IMR-90 (cell line): ENCODE data around the gene HMGCL. TPM values are rescaled to one million over a fixed set of nuclear protein-coding genes. Genes with fewer than 3 reads are reported as not detected.

Experiments used
- ATAC-seq: fragments of 200-7000 bp; cut with Tn5 transposase; 2 replicates; pipeline ENCODE4 v1.9.1; 2020; ENCODE audit warnings: low read depth, mild to moderate bottlenecking, moderate library complexity
- BruUV-seq: library from RNA; stranded (reverse); fragments of 400-500 nt; replicated peaks from 2 replicates; lab custom pipeline; 2021; lab: Mats Ljungman, UMichigan
- CTCF ChIA-PET: fragments of 300-600 bp; formaldehyde crosslinking; extraction: SDS; loops from one replicate; lab custom pipeline; 2021; ENCODE audit warnings: antibody characterized with exemption; lab: Yijun Ruan, JAX
- POLR2A ChIA-PET: fragments of 300-600 bp; sonication (Branson Sonifier 250); formaldehyde crosslinking; loops from one replicate; lab custom pipeline; 2022; ENCODE audit warnings: antibody characterized with exemption; ENCODE audit not compliant: unreplicated experiment; lab: Charles Lee
- DNase-seq: peaks from one replicate; pipeline ENCODE4 v3.0.0; 2013
- H2AFZ ChIP-seq: replicated peaks from 2 replicates; pipeline ENCODE3; 2013; ENCODE audit warnings: low read length, mild to moderate bottlenecking; ENCODE audit not compliant: poor library complexity
- H2AK5ac ChIP-seq: 2 replicates; pipeline ENCODE4 v1.6.1; 2013; ENCODE audit warnings: low read depth, low read length, inconsistent platforms
- H2AK9ac ChIP-seq: replicated peaks from 2 replicates; pipeline ENCODE3; 2013; ENCODE audit warnings: mild to moderate bottlenecking, low read depth, low read length, moderate library complexity; ENCODE audit not compliant: poor library complexity
- H2BK120ac ChIP-seq: 2 replicates; pipeline ENCODE4 v1.6.1; 2013; ENCODE audit warnings: low read depth, low read length, inconsistent platforms
- H2BK15ac ChIP-seq: 3 replicates; pipeline ENCODE4 v1.6.1; 2013; ENCODE audit warnings: low read depth, low read length, inconsistent platforms
- H2BK20ac ChIP-seq: 2 replicates; pipeline ENCODE4 v1.6.1; 2013; ENCODE audit warnings: low read depth, mild to moderate bottlenecking, inconsistent platforms, low read length, moderate library complexity
- H2BK5ac ChIP-seq: 2 replicates; pipeline ENCODE4 v1.6.1; 2013; ENCODE audit warnings: mild to moderate bottlenecking, low read depth, low read length, inconsistent platforms; ENCODE audit not compliant: poor library complexity, severe bottlenecking
- H3K14ac ChIP-seq: replicated peaks from 2 replicates; pipeline ENCODE4 v1.6.1; 2013; ENCODE audit warnings: low read depth, low read length, inconsistent platforms
- H3K18ac ChIP-seq: 2 replicates; pipeline ENCODE4 v1.6.1; 2013; ENCODE audit warnings: low read depth, low read length, control low read depth
- H3K23ac ChIP-seq: 2 replicates; pipeline ENCODE4 v1.6.1; 2013; ENCODE audit warnings: low read depth, low read length, inconsistent platforms
- H3K27ac ChIP-seq: 2 replicates; pipeline ENCODE4 v1.5.1; 2013; ENCODE audit warnings: mild to moderate bottlenecking, control low read depth, low read length; ENCODE audit not compliant: insufficient read depth
- H3K27me3 ChIP-seq: 2 replicates; pipeline ENCODE4 v1.6.1; 2013; ENCODE audit warnings: low read length; ENCODE audit not compliant: control insufficient read depth, insufficient read depth
- H3K36me3 ChIP-seq: 2 replicates; pipeline ENCODE4 v1.6.1; 2013; ENCODE audit warnings: low read length, mixed read lengths; ENCODE audit not compliant: control insufficient read depth, insufficient read depth
- H3K4ac ChIP-seq: 2 replicates; pipeline ENCODE4 v1.6.1; 2013; ENCODE audit warnings: low read depth, low read length, inconsistent platforms
- H3K4me1 ChIP-seq: 2 replicates; pipeline ENCODE4 v1.6.1; 2013; ENCODE audit warnings: low read length, mixed read lengths; ENCODE audit not compliant: control insufficient read depth, insufficient read depth
- H3K4me2 ChIP-seq: 2 replicates; pipeline ENCODE4 v1.6.1; 2013; ENCODE audit warnings: low read depth, mild to moderate bottlenecking, control low read depth, low read length, moderate library complexity
- H3K4me3 ChIP-seq: 2 replicates; pipeline ENCODE4 v1.5.1; 2013; ENCODE audit warnings: low read depth, mild to moderate bottlenecking, control low read depth, low read length, moderate library complexity; ENCODE audit not compliant: insufficient read depth
- H3K56ac ChIP-seq: 2 replicates; pipeline ENCODE4 v1.6.1; 2013; ENCODE audit warnings: low read length, inconsistent platforms; ENCODE audit not compliant: insufficient read depth; ENCODE audit errors: extremely low read depth
- H3K79me1 ChIP-seq, 2 experiments: 2 replicates each; pipeline ENCODE4 v1.6.1; 2013; ENCODE audit warnings: low read length in 2 of 2, inconsistent platforms in 1 of 2, low read depth in 1 of 2
- H3K9ac ChIP-seq: 2 replicates; pipeline ENCODE4 v1.6.1; 2013; ENCODE audit warnings: low read depth, low read length, control low read depth
- H3K9me1 ChIP-seq: 2 replicates; pipeline ENCODE4 v1.6.1; 2013; ENCODE audit warnings: low read length, inconsistent platforms; ENCODE audit not compliant: insufficient read depth
- H3K9me3 ChIP-seq: 2 replicates; pipeline ENCODE4 v1.6.1; 2013; ENCODE audit warnings: low read length; ENCODE audit not compliant: control insufficient read depth, insufficient read depth
- H4K20me1 ChIP-seq: 2 replicates; pipeline ENCODE4 v1.6.1; 2013; ENCODE audit warnings: low read length, inconsistent platforms; ENCODE audit not compliant: insufficient read depth
- H4K5ac ChIP-seq: 2 replicates; pipeline ENCODE4 v1.6.1; 2013; ENCODE audit warnings: mild to moderate bottlenecking, low read depth, low read length, control low read depth
- H4K8ac ChIP-seq, 2 experiments: 2 replicates each; pipeline ENCODE4 v1.6.1; 2013; ENCODE audit warnings: low read depth in 2 of 2, low read length in 2 of 2, control low read depth in 1 of 2, inconsistent platforms in 1 of 2
- H4K91ac ChIP-seq: 2 replicates; pipeline ENCODE4 v1.6.1; 2013; ENCODE audit warnings: low read depth, low read length, inconsistent platforms; ENCODE audit not compliant: insufficient read depth
- BHLHE40 ChIP-seq: fragments of 150-350 bp; IDR thresholded peaks from 2 replicates; pipeline ENCODE4 v1.6.1; 2016; ENCODE audit warnings: mild to moderate bottlenecking, low read depth, low read length
- CEBPB ChIP-seq: IDR thresholded peaks from 2 replicates; pipeline ENCODE4 v1.6.1; 2012; ENCODE audit warnings: low read depth, low read length, improper control_type of control experiment
- CHD1 ChIP-seq: IDR thresholded peaks from 2 replicates; pipeline ENCODE4 v1.6.1; 2012; ENCODE audit warnings: low read depth, low read length, improper control_type of control experiment
- FOS ChIP-seq: fragments of 150-350 bp; IDR thresholded peaks from 2 replicates; pipeline ENCODE4 v1.6.1; 2016; ENCODE audit warnings: low read depth, low read length
- MAFK ChIP-seq: IDR thresholded peaks from 2 replicates; pipeline ENCODE4 v1.6.1; 2012; ENCODE audit warnings: low read depth, low read length, improper control_type of control experiment
- MAZ ChIP-seq: IDR thresholded peaks from 2 replicates; pipeline ENCODE4 v1.6.1; 2012; ENCODE audit warnings: low read depth, mild to moderate bottlenecking, low read length, improper control_type of control experiment, moderate library complexity, borderline replicate concordance
- NFE2L2 ChIP-seq: fragments of 150-350 bp; IDR thresholded peaks from 2 replicates; pipeline ENCODE4 v1.6.1; 2016; ENCODE audit warnings: low read depth, mild to moderate bottlenecking, low read length
- RAD21 ChIP-seq: IDR thresholded peaks from 2 replicates; pipeline ENCODE4 v1.6.1; 2012; ENCODE audit warnings: low read length, improper control_type of control experiment
- USF2 ChIP-seq: fragments of 150-350 bp; IDR thresholded peaks from 2 replicates; pipeline ENCODE4 v1.6.1; 2017; ENCODE audit warnings: mild to moderate bottlenecking, antibody characterized with exemption, low read length, low read depth
- WGBS, 2 experiments: methylation state at CpG; one replicate each; pipeline versions ENCODE4 v1.1.5 to v1.1.7; 2013; ENCODE audit warnings: missing lambda C conversion rate in 2 of 2; ENCODE audit not compliant: insufficient read length in 1 of 2; ENCODE audit errors: extremely low coverage in 2 of 2; 5-methylcytosine and 5-hydroxymethylcytosine counted together
- dilution Hi-C: fragments of 300-500 bp; cut with HindIII; formaldehyde crosslinking; loops from one replicate; pipeline ENCODE4 v1.14.3; 2018; ENCODE audit warnings: low sequenced_read_pairs; ENCODE audit not compliant: unreplicated experiment
- in situ Hi-C: fragments of 300-500 bp; cut with MboI; formaldehyde crosslinking; loops from 3 replicates; pipeline ENCODE4 v1.14.3; 2019; ENCODE audit warnings: low sequenced_read_pairs, inconsistent platforms, mixed read lengths
- intact Hi-C: fragments of 100-400 bp; cut with micrococcal nuclease; formaldehyde crosslinking; loops from 2 replicates; pipeline ENCODE4 v1.10.0; 2022
- polyA plus RNA-seq, 3 experiments: library from polyadenylated mRNA; depleted of rRNA; stranded (reverse); fragments of >200 nt; gene quantifications; 2 replicates each; pipeline ENCODE4 v1.2.3, GENCODE V29; 2012; ENCODE audit warnings: low replicate concordance in 1 of 3
- total RNA-seq: library from RNA; depleted of rRNA; stranded (reverse); fragments of >200 nt; gene quantifications from 2 replicates; pipeline ENCODE4 v1.2.3, GENCODE V29; 2012
- TF ChIP-seq, protein P1 (sequence below): fragments of 150-350 bp; IDR thresholded peaks from 2 replicates; pipeline ENCODE4 v1.6.1; 2016; ENCODE audit warnings: low read depth, mild to moderate bottlenecking, low read length, moderate library complexity, borderline replicate concordance

The HMGCL gene
- total and polyA plus RNA-seq, 2 of the 4 experiments (the other 2 are of a cell fraction): 30.6 to 33.5 TPM

- Histone ChIP-seq H4K8ac (no peak overlapping the region), H3K4me3 (no peak overlapping the region), H2BK15ac (no peak overlapping the region), H3K56ac (no peak overlapping the region), H3K9me1 (peaks cover 9% of the 10 kb centered on the region; the same call in 1 of the 2 replicates), H3K79me1 (peaks cover 33 to 51% of the 10 kb centered on the region in 2 experiments), H4K5ac (no peak overlapping the region), H3K27ac (no peak overlapping the region), H4K20me1 (peaks cover 15% of the 10 kb centered on the region; the same call in 1 of the 2 replicates), H3K4me2 (peak overlapping the region; percentile 100), H3K9me3 (no peaks in the 10 kb centered on the region), H2AFZ (no peak overlapping the region), H4K91ac (no peak overlapping the region), H3K23ac (no peak overlapping the region; the same call in 1 of the 2 replicates), H3K9ac (no peak overlapping the region), H2BK120ac (0 out of 2 replicates have a peak overlapping the region, but pooled peaks have one; percentile 5), H3K4ac (no peak overlapping the region; the same call in 1 of the 2 replicates), H3K14ac (0 out of 2 replicates have a peak overlapping the region, but pooled peaks have one; percentile 43), H2BK5ac (peak overlapping the region; percentile 12), H3K4me1 (peaks cover 7% of the 10 kb centered on the region; the same call in 1 of the 2 replicates), H3K27me3 (no peaks in the 10 kb centered on the region), H2AK5ac (no peak overlapping the region), H3K36me3 (peaks cover 2% of the 10 kb centered on the region), H2AK9ac (no peak overlapping the region), H3K18ac (no peak overlapping the region), H2BK20ac (peak overlapping the region; percentile 58; the same call in 1 of the 2 replicates)
- ChIA-PET CTCF (no interaction called here), POLR2A (interaction anchor here (1.0 kb wide), 1 partner anchor 19 kb away, joined by 3 read pairs; no protein-coding TSS in a partner anchor)
- dilution Hi-C loops: no loop called here
- no CpG with 5 or more reads among the region's 3 CpGs for WGBS, 2 experiments
- no TSS peak for BruUV-seq
- DNase-seq: peak; percentile 65
- TF ChIP-seq, protein P1, sequence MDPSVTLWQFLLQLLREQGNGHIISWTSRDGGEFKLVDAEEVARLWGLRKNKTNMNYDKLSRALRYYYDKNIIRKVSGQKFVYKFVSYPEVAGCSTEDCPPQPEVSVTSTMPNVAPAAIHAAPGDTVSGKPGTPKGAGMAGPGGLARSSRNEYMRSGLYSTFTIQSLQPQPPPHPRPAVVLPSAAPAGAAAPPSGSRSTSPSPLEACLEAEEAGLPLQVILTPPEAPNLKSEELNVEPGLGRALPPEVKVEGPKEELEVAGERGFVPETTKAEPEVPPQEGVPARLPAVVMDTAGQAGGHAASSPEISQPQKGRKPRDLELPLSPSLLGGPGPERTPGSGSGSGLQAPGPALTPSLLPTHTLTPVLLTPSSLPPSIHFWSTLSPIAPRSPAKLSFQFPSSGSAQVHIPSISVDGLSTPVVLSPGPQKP: no peak
- TF ChIP-seq CEBPB (peak; percentile 63), FOS (peak; percentile 60; the same call in 1 of the 2 replicates), NFE2L2 (peak; percentile 77), MAZ (no peak), CHD1 (no peak), RAD21 (no peak), MAFK (peak; percentile 98), BHLHE40 (no peak), USF2 (no peak)
- intact Hi-C loops: no loop called here
- ATAC-seq: no peak
- in situ Hi-C loops: no loop called here
These were observed 45.3 kb downstream of the HMGCL start for GRCh38 chr1:23779826-23780371.
